Measurements from ENCODE around the gene ZNF280A. TPM values are rescaled to one million over a fixed set of nuclear protein-coding genes. Genes with fewer than 3 reads are reported as not detected.

The ZNF280A gene
- total and polyA plus RNA-seq, 9 of the 15 experiments (the other 6 are each of a cell fraction or from before 2014, with no cell fraction given) = 19.0 to 40.8 (median 28.6) TPM

GRCh38 chr22:22565981-22566380 lies 45.9 kb upstream of the ZNF280A start:
- in situ Hi-C loops (cut with MboI) (loop anchor here (5.0 kb wide), 1 partner anchor 94 kb away; no protein-coding TSS in a partner anchor), intact Hi-C loops (cut with micrococcal nuclease) (no loop called here)
- FAIRE-seq (no peak), ATAC-seq (no peak), DNase-seq (ENCODE audit: extremely low read depth in 1 of 4, low spot score in 3 of 4) (no peak)
- Histone ChIP-seq H3K36me3 (ENCODE audit: control insufficient read depth, insufficient read depth, low read length) (no peaks in the 10 kb centered on the region), H2AFZ (ENCODE audit: low read depth, low read length) (no peak overlapping the region), H3K79me2 (ENCODE audit: control insufficient read depth, insufficient read depth, low read length) (no peaks in the 10 kb centered on the region), H3K9ac (ENCODE audit: insufficient read depth in 1 of 2, low read depth in 2 of 2, low read length in 2 of 2) (no peak overlapping the region), H4K20me1 (replicated peaks; ENCODE audit: control insufficient read depth, insufficient read depth, low read length) (no peaks in the 10 kb centered on the region), H3K9me3 (replicated peaks; ENCODE audit: control insufficient read depth, insufficient read depth, low read depth, low read length) (peaks cover 5% of the 10 kb centered on the region; the same call in 1 of the 2 replicates), H3K4me3 (no peak overlapping the region), H3K4me2 (ENCODE audit: insufficient read depth, low read length) (no peak overlapping the region), H3K27me3 (ENCODE audit: control insufficient read depth in 2 of 2, insufficient read depth in 2 of 2, low read length in 2 of 2) (peaks cover 45 to 49% of the 10 kb centered on the region in 2 experiments), H3K27ac (ENCODE audit: extremely low read depth, low read depth, low read length) (no peak overlapping the region), H3K4me1 (replicated peaks in 1 of 2; ENCODE audit: control insufficient read depth in 2 of 2, insufficient read depth in 2 of 2, low read length in 2 of 2) (no peaks in the 10 kb centered on the region; a peak in 1 of 5 replicates), H3K9me1 (ENCODE audit: control insufficient read depth, insufficient read depth, low read length) (no peaks in the 10 kb centered on the region)
- ChIA-PET CTCF (ENCODE audit: low intra/inter-chr PET ratio) (interaction anchor here (0.7 kb wide), 1 partner anchor 133 kb away, joined by 3 read pairs; no protein-coding TSS in a partner anchor), POLR2A (interaction anchor here (0.6 to 5.0 kb wide), 13 partner anchors 10 to 437 kb away, joined by 3 to 52 read pairs (median 5); partner anchors contain the start of gene ZNF280A)
- WGBS (ENCODE audit: insufficient coverage, low coverage, missing lambda C conversion rate) = 13% methylated on average over 2 of the region's 2 CpGs
- BruUV-seq (replicated peaks) = no TSS peak
- TF ChIP-seq SIX5 (IDR thresholded peaks at IDR 0.05; ENCODE audit: borderline replicate concordance in 1 of 2, insufficient read depth in 1 of 2, low read depth in 1 of 2, low read length in 2 of 2) = no peak
- no peak for TF ChIP-seq SFPQ (IDR thresholded peaks at IDR 0.05; ENCODE audit: low read depth, low read length)
- no peak for TF ChIP-seq ATF3 (IDR thresholded peaks at IDR 0.05)
- 0 out of 2 replicates have a peak, but pooled peaks have one; percentile 38 for TF ChIP-seq ATF3 (CRISPR knock-in tag; conservative IDR thresholded peaks at IDR 0.05)

Measured in K562 (cell line).